GM19455 (cell line): Measurements from ENCODE around the gene LRP8.

ENCODE experiments used
- ATAC-seq: cut with Tn5 transposase; IDR thresholded peaks from one replicate; pipeline ENCODE4 v1.9.1; 2021; ENCODE audit not compliant: unreplicated experiment

LRP8 gene

DNA sequence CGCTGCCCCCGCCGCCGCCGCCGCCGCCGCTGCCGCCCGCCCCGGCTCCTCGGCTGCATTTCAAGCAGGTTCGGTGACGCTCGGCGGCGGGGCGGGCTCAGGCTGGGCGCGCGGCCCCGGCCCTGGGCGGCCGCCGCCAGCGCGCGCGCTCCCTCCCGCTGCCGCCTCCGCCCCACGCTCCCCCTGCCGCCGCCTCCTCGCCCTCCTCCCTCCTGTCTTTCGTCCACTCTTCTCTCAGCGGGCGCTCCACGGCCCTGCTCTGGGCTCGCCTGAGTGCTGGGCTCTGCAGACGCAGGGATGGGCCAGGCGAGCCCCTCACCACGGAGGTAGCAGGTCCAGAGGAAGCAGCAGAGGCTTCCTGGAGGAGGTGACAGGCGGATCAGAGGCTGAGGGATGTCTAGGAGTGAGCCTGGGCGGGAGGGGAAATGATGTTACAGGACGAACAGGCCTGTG, at the start of gene LRP8:
LRP8 (minus strand) TSS at position 62 of the 453 bp plus-strand sequence. CDS start 158 bp downstream, outside the sequence.
- ATAC-seq, result peak; percentile 41

DNA sequence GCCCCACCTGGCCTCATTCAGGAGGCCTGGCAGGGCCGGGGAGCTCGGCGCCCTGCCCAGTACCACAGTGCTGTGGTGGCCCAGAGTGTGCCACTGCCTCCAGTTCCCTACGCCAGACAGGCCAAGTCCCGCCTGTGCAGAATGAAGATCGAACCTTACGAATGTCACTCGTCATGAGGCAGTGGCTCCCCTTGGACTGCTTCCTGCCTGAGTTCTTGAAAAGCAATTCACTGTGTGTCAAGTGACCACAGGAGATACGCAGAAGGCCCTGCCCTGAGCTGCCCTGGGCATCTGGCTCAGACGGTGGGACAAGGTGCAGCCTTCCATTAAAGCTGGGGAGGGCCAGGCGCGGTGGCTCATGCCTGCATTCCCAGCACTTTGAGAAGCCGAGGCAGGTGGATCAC, 49.6 kb upstream of the LRP8 start:
- no peak for ATAC-seq

DNA sequence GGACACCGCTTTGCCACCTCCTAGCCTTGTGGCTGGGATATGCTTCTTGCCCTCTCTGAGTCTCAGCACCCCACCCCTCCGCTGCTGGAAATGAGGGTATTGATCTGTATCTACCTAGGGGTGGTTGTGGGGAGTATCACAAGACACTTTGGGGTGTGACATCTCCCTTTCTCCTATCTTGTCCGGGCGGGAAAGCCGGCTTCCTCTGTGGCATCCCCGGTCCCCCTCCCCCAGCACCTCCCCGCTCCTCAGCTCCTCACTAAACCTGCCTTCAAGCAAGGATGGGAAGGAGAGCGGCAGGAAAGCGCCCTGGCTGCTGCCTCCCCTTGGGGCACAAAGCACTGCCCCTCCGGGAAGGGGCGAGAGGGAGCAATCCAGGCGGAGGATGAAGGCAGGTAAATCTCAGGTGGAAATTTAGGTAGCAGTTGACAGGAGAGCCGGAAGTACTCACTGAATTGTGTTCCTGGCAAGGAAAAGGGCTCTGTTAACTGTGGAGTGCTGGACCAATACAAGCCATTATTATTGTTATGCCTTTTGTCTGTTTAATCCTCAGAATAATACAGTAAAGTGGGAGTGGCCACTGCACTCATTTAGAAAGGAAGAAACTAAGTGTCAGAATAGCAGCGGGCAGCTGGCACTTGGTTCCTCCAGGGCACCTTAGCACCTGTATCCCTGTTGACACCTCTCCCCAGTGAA, 49.0 kb upstream of the LRP8 start:
- ATAC-seq, result no peak

DNA sequence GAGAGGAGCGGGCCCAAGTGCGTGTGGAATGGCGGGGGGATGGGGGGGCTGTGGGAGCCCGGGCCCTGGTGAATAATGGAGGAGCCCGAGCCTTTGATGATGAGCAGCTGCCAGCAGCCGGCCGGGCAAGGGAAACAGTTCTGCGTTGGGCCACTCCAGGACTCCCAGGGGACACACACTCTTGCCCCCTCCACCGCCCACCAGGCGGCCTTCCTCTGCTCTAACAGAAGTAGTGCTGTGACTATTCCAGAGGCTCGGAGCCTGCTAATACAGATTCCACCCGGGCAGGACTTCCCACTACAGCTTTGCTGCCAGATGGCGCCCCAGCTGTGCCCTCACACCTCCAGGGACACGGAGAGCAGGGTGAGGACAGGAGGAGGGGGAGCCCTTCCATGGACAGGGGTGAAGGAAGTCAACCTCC, 48.2 kb upstream of the LRP8 start:
- no peak for ATAC-seq

DNA sequence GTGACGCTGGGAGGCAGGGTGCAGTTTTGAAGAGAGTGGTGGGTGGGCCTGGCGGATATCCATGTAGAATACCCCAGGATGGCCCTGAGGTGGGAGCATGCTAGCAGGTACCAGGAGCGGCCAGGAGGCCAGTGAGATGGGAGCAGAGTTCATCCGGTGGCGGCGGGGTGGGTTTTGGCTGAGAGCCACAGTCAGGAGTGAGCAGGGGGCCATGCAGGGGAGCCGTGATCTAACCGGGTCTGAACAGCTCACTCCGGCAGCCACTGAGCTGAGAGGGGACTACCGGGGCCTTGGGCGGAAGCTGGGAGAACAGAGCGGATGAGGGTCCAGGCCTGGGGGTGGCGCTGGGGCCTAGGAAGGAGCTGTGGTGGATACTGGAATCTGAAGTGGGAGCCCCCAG, 47.6 kb upstream of the LRP8 start:
- no peak for ATAC-seq

DNA sequence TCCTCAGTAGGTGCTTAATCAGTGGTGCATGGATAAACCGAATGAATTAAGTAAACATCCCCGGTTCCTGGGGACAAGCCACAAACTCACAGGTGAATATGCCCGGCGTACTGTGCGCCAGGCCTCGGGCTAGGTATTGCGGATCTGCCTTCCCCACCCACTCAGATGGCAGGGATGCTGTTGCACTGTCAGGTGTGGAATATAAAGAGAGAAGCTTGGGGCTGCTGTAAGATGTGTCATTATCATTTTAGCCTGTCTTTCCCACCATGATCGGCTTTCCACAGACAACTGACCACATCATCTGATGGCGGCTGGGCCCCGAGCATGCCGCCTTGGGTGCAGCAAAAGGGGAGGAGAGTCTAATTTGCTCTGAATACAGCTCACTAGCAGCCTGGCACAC, 45.4 kb upstream of the LRP8 start:
- ATAC-seq, result no peak

DNA sequence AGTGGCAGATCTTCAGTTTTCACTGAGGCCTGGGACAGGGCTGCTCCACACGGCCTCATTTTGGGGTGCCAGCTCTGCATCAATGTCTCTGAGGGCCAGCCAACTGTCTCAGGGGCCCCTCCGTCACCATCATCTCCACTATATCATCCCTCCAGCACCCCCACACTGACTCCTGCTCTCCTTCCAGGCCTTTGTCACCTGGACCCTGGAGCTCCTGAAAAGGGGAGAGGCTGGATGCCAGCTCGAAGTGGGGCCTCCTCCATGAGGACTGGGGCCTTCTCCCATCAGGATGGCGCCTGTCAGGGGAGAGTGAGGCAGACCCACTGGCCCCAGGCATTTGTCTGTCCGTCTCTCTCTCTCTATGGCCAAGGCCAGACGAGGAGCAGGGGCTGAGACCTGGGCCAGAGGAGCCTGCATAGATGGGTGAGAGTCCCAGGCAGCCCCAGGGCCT, 44.7 kb upstream of the LRP8 start:
- ATAC-seq, result no peak

- no peak for ATAC-seq
Measured at GRCh38 chr1:53371851-53372250, 44.0 kb upstream of the LRP8 start.

DNA sequence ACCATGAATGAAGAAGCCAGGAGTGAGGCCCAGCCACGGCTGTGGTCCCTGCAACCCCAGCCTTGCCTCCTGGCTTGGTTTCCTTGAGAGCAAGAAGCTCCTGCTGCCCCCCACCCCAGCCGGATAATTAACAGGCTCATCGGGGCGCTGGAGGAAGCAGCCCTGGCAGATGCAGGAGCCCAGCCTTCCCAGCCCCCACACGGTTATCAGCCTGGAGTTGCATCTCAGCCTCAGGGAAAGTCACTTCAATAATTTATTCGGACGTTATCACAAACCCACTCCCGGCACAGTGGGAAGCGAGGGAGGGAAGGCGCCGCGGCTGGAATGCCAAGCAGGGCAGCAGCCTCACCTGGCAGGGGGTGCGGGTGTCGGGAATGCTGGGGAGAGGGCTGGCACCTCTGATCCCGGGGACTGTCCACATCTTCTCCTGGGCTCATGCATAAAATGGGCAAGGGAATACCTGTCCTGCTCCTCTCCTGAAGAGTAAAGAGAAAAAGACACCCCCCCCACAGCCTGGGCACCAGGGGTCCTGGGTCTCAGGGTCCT, 43.3 kb upstream of the LRP8 start:
- ATAC-seq, result no peak

DNA sequence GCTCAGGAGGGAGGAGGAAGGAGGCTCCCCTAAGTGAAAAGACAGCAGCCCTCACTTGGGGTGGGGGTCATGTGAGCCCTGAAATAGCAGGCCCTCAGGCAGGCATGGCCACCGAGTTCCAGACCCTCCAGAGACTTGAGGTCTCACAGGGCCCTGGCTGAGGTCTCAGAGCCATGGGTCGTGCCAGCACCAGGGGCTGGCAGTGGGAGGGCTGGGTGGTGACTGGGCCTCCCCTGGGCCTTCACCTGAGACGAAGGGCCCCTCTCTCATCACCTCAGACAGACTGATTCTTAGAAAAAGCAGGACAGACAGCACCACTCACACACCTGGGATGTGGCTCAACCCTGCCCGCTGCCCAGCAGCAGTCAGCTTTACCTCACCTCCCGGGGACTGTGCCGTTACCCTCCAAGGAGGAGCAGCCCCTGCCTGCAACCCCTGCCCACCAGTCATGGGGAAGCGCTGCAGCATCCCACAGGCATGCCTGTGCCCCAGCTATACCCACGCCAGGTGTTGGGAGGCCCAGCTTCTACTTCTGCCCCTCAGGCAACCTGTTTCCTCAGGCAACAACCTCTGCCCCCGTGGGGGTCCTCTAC, 42.6 kb upstream of the LRP8 start:
- no peak for ATAC-seq

DNA sequence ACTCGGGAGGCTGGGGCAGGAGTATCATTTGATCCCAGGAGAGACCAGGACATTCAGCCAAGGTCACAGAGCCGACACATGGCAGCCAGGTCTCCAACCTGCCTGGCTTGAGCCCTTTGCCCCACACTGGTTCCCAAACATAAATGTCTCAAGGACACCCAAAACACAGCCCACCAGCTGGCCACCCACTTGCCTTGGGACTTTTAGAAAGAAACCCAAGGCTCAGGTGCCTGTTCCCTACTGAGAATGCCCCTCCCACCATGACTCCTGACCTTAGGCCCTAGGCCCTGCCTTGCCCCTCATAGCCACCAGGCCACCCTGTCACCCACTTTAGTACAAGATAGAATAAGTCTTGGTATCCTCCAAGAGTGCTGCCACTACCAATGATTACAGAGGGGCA, 41.9 kb upstream of the LRP8 start:
- no peak for ATAC-seq

DNA sequence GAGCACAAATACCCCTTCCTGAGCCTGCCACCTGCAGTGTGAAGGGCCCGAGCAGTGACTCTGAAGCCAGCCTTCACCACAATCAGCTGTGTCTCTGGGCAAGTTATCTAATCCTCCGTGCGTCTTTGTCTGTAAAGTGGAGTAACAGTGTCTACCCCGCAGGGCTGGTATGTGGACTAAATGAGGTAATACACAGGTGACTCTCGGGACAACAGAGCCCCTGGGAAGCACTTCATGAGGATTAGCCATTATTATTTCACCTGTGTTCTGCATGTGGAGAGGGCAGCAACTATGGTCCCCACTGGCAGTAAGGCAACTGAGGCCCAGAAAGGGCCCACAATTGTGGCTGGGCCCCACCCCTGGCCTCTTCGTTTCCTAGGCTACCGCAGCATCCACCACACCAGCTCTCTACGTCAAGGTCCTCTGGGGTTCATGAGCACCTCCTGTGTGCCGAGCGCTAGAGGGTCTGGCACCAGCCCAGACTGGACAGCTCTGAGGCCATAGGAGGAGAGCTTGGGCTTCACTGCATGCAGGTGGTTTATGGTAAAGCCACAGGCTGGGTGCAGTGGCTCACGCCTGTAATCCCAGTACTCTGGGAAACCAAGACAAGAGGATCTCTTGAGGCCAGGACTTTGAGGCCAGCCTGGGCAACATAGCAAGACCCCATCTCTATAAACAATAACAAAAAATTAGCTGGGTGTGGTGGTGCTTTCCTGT, 41.3 kb upstream of the LRP8 start:
- no peak for ATAC-seq

DNA sequence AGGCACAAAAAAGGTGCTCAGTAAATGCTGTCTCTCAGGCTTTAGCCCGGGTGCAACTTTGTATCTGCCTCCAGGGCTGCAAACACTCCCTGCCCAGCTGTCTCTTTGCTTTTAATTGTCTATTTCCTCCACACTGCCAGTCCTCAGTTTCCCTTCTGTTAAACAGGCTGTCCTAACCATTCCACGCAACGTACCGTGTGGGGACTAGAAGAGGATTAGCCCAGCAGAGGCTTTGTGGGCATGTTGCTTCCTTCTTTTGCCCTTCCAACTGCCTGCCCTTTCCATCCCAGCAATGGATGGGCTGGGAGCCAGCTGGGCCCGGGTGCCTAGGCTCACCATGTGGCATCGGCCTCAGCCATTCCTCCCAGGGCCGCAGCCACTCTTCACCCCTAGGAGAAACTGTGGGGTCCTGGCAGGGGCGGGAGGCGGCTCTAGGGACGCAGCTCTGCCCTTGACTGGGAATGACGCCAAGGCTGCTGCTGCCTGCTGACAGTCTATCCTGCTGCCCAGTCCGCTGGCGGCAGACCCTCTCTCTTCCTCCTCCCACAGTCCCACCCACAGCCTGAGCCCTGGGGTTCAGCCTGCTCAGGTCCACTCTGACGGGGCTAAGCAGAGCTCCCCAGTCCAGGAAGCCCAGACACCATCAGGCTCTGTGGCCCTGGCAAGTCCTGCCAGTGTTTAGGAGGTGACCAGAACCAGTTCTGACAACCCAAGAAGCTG, 40.6 kb upstream of the LRP8 start:
- ATAC-seq, result no peak

DNA sequence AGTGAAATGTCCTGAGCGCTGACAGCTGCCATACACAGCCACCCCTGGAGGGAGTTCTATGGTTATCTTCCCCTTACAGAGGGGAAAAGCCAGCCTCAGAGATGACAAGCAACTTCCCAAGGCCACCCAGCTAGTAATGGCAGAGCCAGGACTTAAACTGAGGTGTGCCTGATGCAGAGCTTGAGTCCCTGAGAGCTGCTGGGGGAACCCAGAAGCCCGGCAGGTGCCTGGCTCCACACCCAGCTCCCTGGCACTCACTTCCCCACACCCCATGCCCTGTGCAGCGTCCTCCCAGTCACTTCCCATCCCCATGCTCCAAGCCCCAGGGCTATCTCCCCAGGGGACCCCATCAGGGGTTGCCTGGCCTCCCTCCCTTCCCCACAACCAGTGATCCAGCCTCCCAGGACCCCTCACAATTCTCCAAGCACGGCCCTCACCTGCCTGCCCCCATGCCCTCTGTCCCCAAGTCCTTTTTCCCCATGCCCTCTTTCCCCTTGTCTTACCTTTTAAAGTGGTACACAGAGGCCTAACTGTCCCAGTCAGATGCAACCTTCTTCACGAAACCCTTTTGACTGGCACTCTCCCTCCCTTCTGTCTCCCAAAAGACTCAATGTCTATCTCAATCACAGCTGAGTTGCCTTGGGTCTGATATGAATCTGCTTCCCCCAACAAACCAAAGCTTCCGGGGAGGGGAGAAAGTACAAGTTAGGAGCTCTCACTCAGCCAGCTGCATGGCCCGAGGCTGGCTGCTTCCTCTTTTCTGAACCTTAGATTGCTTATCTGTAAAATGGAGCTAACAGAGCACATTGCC, 39.8 kb upstream of the LRP8 start:
- peak; percentile 90 for ATAC-seq

DNA sequence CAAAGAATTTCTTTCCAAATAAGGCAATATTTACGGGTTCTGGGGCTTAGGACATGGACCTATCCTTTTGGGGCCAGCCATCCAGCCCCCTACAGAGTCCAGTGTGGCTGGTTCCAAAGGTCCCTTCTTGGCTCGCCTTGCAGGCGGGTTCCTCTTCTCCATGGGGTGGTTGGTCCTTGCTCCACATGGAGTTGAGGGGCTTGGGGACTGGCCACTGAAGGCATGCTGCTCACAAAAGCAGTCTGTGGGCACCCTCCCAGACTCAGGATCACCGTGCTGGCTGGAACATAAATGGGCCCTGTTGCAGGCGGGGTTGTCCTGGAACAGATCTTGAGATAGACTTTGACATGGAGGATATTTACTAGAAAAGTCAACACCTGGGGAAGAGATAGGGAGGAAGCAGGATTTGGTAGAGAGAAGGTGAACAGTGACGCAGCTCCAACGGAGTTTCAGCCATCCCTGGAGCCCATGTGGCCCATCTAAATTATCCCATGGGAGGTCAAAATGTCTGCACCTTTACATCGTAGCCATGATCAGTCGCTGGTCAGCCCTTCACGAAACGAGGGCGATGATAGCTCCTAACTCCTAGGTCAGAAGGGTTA, 39.1 kb upstream of the LRP8 start:
- no peak for ATAC-seq

- ATAC-seq, result no peak
Measured at GRCh38 chr1:53365437-53366063, 37.7 kb upstream of the LRP8 start.

- ATAC-seq, result no peak
Measured at GRCh38 chr1:53362851-53363642, 35.2 kb upstream of the LRP8 start.

GRCh38 chr1:53362270-53362669, 34.4 kb upstream of the LRP8 start:
- no peak for ATAC-seq

GRCh38 chr1:53361541-53361961, 33.7 kb upstream of the LRP8 start:
- ATAC-seq, result no peak
